Neural progenitor cell (in vitro differentiated cells): ENCODE results near the gene MYO16.

ENCODE experiments used
- CTCF ChIP-seq: fragments of 200-600 bp; sonication (generic); IDR thresholded peaks from 2 replicates; pipeline ENCODE4 v1.5.1; 2017; ENCODE audit warnings: antibody characterized with exemption, mild to moderate bottlenecking
- EZH2 ChIP-seq: fragments of 200-600 bp; sonication (generic); IDR thresholded peaks from 2 replicates; pipeline ENCODE4 v1.6.1; 2017; ENCODE audit warnings: antibody characterized with exemption, mild to moderate bottlenecking, moderate library complexity

GRCh38 chr13:108813587-108814170 lies 184.3 kb downstream of the MYO16 start:
- TF ChIP-seq CTCF (no peak), EZH2 (no peak)
